Upper lobe of right lung (tissue), 1 donor: ENCODE results near the gene IRAK3. TPM values are rescaled to one million over a fixed set of nuclear protein-coding genes. Genes with fewer than 3 reads are reported as not detected.

Source experiments
- ATAC-seq: fragments of 200-7000 bp; cut with Tn5 transposase; one replicate; pipeline ENCODE4 v1.9.1; 2020; ENCODE audit warnings: mild to moderate bottlenecking, moderate library complexity
- DNase-seq: peaks from one replicate; pipeline ENCODE4 v3.0.0-alpha.2; 2020
- H3K27ac ChIP-seq: fragments of 200-600 bp; one replicate; pipeline ENCODE4 v1.8.0; 2022
- H3K27me3 ChIP-seq: fragments of 200-600 bp; one replicate; pipeline ENCODE4 v1.8.0; 2022; ENCODE audit warnings: mild to moderate bottlenecking
- H3K36me3 ChIP-seq: fragments of 200-600 bp; one replicate; pipeline ENCODE4 v1.8.0; 2022
- H3K4me1 ChIP-seq: fragments of 200-600 bp; one replicate; pipeline ENCODE4 v1.8.0; 2022
- H3K4me3 ChIP-seq: fragments of 200-600 bp; one replicate; pipeline ENCODE4 v1.8.0; 2022; ENCODE audit warnings: mild to moderate bottlenecking
- H3K9me3 ChIP-seq: fragments of 200-600 bp; one replicate; pipeline ENCODE4 v1.8.0; 2022
- intact Hi-C: fragments of 100-400 bp; cut with DNase I; formaldehyde crosslinking; loops from one replicate; pipeline ENCODE4 v1.11.0; 2022
- total RNA-seq: library from RNA; stranded (reverse); fragmentation: NEBNext Ultra II Directional; extraction: Animal tissue kit (Norgen Biotek cat#: 25700); gene quantifications from one replicate; pipeline ENCODE4 v1.2.1, GENCODE V29; 2021
- TF ChIP-seq, protein P1 (sequence below): fragments of 200-600 bp; IDR thresholded peaks from one replicate; pipeline ENCODE4 v1.8.0; 2022; ENCODE audit warnings: antibody characterized with exemption
- donor health status: DM: no; HTN: yes; CAD: no; lungs with severe emphysema.

Gene IRAK3
- total RNA-seq, 1 donor from 2014 or later, result 44.6 TPM

DNA sequence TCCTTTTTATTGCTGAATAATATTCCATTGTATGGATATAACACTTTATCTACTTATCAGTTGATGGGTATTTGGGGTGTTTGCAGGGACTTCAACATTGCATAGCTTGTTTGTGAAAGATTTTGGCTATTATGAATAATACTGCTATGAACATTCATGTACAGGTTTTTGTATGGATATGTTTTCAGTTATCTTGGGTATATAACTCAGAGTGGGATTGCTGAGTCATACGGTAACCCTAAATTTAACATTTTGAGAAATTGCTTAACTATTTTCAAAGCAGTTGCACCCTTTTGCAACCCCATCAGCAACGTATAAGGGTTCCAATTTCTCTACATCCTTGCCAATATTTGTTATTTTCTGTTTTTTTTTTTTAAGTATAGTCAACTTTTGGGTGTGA is 86.0 kb downstream of the IRAK3 start:
- no peak for ATAC-seq
- H3K4me1 ChIP-seq, result no peaks in the 10 kb centered on the region
- DNase-seq, result no peak
- TF ChIP-seq, protein P1, sequence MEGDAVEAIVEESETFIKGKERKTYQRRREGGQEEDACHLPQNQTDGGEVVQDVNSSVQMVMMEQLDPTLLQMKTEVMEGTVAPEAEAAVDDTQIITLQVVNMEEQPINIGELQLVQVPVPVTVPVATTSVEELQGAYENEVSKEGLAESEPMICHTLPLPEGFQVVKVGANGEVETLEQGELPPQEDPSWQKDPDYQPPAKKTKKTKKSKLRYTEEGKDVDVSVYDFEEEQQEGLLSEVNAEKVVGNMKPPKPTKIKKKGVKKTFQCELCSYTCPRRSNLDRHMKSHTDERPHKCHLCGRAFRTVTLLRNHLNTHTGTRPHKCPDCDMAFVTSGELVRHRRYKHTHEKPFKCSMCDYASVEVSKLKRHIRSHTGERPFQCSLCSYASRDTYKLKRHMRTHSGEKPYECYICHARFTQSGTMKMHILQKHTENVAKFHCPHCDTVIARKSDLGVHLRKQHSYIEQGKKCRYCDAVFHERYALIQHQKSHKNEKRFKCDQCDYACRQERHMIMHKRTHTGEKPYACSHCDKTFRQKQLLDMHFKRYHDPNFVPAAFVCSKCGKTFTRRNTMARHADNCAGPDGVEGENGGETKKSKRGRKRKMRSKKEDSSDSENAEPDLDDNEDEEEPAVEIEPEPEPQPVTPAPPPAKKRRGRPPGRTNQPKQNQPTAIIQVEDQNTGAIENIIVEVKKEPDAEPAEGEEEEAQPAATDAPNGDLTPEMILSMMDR, result no peak
- H3K27me3 ChIP-seq, result no peaks in the 10 kb centered on the region
- no peak overlapping the region for H3K4me3 ChIP-seq
- no peaks in the 10 kb centered on the region for H3K36me3 ChIP-seq
- intact Hi-C loops, result no loop called here
- H3K27ac ChIP-seq, result no peak overlapping the region
- H3K9me3 ChIP-seq, result no peaks in the 10 kb centered on the region

DNA sequence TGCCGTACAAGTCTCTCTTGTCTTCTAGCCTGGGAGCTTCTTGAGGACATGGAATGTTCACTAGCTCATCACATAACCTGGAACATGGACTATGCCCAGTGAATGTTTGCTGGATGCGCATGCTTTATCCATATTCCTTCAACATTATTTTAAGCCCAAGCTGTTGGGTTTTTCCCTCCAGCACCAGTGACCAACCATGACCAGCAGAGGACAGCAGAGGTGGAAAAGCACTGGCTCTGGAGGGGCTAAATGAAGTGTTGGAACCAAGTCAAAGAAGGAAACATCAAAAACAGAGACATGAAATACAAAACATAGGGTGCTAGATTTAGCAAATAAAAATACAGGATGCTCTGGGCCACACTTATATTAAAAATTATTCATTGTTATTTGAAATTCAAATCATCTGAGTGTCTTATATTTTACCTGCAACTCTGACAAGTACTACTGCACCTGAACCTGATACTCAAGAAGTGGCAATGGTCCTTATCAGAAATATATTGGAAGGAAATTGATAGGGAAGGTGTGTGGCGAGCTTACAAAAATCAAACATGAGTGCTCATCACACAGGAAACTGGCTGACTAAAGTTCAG is 90.2 kb downstream of the IRAK3 start:
- TF ChIP-seq, protein P1, result peak; percentile 52
- no peaks in the 10 kb centered on the region for H3K4me1 ChIP-seq
- intact Hi-C loops, result no loop called here
- H3K36me3 ChIP-seq, result no peaks in the 10 kb centered on the region
- DNase-seq (no peak), ATAC-seq (peak; percentile 53)
- no peaks in the 10 kb centered on the region for H3K27me3 ChIP-seq
- no peak overlapping the region for H3K4me3 ChIP-seq
- no peaks in the 10 kb centered on the region for H3K9me3 ChIP-seq
- no peak overlapping the region for H3K27ac ChIP-seq

DNA sequence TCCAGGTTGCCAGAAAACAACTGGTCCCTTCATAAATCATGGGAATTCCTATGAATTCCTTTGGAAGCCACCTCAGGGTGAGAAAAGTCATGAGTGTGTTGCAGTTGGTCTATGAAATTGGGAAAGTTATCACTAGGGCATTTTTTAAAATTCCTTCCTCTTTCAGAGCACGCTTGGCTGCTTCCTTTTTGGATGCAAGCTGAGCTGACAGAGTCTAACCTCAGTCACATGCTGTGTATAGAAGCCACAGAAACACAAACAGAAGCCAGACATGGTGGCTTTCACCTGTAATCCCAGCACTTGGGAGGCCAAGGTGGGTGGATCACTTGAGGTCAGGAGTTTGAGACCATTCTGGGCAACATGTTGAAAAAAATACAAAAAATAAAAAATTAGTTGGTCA is 91.5 kb downstream of the IRAK3 start:
- ATAC-seq (peak; percentile 74), DNase-seq (no peak)
- Histone ChIP-seq H3K4me1 (no peaks in the 10 kb centered on the region), H3K36me3 (no peaks in the 10 kb centered on the region), H3K4me3 (no peak overlapping the region), H3K27ac (no peak overlapping the region), H3K27me3 (no peaks in the 10 kb centered on the region), H3K9me3 (no peaks in the 10 kb centered on the region)
- intact Hi-C loops, result no loop called here
- TF ChIP-seq, protein P1, result no peak

DNA sequence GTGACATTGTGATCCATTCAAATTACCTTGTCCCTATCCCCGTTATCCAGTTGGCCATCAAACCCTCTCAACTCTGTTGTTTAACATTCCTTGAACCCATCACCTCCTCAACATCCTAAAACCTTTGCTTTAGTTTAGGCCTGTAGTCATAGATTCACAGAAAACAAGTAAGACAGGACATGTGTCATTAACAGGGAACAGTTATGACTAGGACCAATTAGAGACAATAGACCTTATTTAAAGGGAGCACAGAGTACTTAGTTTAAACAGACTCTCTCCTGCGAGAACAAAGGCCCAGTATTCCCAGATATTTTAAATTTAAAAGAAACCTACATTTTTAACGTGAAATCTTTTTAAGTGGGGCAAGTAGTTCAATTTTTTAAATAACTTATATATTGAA is 93.2 kb downstream of the IRAK3 start:
- Histone ChIP-seq H3K9me3 (no peaks in the 10 kb centered on the region), H3K4me1 (no peaks in the 10 kb centered on the region), H3K27ac (no peak overlapping the region), H3K27me3 (no peaks in the 10 kb centered on the region), H3K36me3 (no peaks in the 10 kb centered on the region), H3K4me3 (no peak overlapping the region)
- DNase-seq (no peak), ATAC-seq (no peak)
- intact Hi-C loops, result no loop called here
- TF ChIP-seq, protein P1, result no peak

DNA sequence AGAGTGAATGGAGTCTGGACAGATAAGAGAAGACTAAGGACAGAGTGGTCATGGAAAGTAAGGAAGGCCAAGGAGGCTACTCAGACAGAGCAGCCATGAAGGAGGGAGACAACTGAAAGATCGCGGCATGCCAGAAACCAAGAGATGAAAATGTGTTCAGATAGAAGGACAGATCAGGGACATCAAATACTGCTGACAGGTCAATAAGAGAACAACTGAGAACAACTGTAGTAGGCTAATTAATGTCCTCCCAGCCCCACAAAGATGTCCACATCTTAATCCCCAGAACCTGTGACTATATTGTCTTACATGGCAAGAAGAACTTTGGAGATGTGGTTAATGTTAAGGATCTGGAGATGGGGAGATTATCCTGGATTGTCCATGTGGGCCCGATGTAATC is 98.3 kb downstream of the IRAK3 start:
- TF ChIP-seq, protein P1, result no peak
- Histone ChIP-seq H3K27me3 (no peaks in the 10 kb centered on the region), H3K27ac (no peak overlapping the region), H3K9me3 (no peaks in the 10 kb centered on the region), H3K4me3 (no peak overlapping the region), H3K36me3 (no peaks in the 10 kb centered on the region), H3K4me1 (no peaks in the 10 kb centered on the region)
- DNase-seq (no peak), ATAC-seq (no peak)
- intact Hi-C loops, result no loop called here

DNA sequence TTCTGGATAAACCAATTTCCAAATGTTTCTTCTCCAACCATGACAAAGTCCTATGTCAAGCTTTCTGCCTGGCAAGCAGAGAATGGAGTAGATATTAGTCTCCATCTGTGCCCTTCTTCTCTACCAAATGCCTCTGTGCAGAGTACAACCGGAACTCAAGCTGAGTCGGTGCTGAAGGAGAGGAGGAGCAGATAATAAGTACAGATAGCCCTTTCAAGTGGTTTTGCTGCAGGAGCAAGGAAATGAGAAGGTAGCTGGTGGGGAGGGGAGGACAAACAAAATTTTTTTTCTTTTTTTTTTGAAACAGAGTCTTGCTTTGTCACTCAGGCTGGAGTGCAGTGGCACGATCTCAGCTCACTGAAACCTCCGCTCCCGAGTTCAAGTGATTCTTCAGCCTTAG is 99.1 kb downstream of the IRAK3 start:
- TF ChIP-seq, protein P1, result no peak
- intact Hi-C loops, result no loop called here
- Histone ChIP-seq H3K9me3 (no peaks in the 10 kb centered on the region), H3K36me3 (no peaks in the 10 kb centered on the region), H3K4me1 (no peaks in the 10 kb centered on the region), H3K27me3 (no peaks in the 10 kb centered on the region), H3K27ac (no peak overlapping the region), H3K4me3 (no peak overlapping the region)
- ATAC-seq (peak; percentile 43), DNase-seq (no peak)
